Measurements from ENCODE around the gene RAB24.

DNA sequence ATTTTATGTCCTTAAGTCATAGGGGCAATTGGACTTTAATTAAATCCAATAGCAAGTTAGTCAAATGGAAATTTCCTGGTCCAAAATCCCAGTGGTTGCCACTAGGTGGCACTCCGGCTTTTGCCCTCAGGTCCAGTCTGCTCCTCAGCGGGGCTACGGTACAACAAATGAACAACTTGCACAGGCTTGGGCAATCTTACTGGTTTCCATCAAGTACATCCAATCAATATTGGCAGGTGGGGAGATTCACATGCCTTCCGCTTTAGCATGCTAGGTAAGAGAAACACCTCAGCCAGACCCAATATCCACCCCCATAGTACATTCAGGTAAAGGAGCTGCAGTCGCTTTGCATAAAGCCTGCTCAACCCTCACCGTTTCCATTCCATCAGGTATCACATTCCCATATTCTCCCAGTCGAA is 14.4 kb upstream of the RAB24 start:
- no peak for TF ChIP-seq BHLHE40 (IDR thresholded peaks at IDR 0.05; ENCODE audit: low read depth, low read length)
- TF ChIP-seq POLR2A (IDR thresholded peaks at IDR 0.05; ENCODE audit: low read length) = no peak
- TF ChIP-seq CBX2 (IDR thresholded peaks at IDR 0.05; ENCODE audit: borderline replicate concordance, low read depth) = no peak
- TF ChIP-seq, protein P1, sequence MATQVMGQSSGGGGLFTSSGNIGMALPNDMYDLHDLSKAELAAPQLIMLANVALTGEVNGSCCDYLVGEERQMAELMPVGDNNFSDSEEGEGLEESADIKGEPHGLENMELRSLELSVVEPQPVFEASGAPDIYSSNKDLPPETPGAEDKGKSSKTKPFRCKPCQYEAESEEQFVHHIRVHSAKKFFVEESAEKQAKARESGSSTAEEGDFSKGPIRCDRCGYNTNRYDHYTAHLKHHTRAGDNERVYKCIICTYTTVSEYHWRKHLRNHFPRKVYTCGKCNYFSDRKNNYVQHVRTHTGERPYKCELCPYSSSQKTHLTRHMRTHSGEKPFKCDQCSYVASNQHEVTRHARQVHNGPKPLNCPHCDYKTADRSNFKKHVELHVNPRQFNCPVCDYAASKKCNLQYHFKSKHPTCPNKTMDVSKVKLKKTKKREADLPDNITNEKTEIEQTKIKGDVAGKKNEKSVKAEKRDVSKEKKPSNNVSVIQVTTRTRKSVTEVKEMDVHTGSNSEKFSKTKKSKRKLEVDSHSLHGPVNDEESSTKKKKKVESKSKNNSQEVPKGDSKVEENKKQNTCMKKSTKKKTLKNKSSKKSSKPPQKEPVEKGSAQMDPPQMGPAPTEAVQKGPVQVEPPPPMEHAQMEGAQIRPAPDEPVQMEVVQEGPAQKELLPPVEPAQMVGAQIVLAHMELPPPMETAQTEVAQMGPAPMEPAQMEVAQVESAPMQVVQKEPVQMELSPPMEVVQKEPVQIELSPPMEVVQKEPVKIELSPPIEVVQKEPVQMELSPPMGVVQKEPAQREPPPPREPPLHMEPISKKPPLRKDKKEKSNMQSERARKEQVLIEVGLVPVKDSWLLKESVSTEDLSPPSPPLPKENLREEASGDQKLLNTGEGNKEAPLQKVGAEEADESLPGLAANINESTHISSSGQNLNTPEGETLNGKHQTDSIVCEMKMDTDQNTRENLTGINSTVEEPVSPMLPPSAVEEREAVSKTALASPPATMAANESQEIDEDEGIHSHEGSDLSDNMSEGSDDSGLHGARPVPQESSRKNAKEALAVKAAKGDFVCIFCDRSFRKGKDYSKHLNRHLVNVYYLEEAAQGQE (IDR thresholded peaks at IDR 0.05) = no peak
- TF ChIP-seq, protein P2, sequence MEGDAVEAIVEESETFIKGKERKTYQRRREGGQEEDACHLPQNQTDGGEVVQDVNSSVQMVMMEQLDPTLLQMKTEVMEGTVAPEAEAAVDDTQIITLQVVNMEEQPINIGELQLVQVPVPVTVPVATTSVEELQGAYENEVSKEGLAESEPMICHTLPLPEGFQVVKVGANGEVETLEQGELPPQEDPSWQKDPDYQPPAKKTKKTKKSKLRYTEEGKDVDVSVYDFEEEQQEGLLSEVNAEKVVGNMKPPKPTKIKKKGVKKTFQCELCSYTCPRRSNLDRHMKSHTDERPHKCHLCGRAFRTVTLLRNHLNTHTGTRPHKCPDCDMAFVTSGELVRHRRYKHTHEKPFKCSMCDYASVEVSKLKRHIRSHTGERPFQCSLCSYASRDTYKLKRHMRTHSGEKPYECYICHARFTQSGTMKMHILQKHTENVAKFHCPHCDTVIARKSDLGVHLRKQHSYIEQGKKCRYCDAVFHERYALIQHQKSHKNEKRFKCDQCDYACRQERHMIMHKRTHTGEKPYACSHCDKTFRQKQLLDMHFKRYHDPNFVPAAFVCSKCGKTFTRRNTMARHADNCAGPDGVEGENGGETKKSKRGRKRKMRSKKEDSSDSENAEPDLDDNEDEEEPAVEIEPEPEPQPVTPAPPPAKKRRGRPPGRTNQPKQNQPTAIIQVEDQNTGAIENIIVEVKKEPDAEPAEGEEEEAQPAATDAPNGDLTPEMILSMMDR (IDR thresholded peaks at IDR 0.05) = peak; percentile 96
- TF ChIP-seq CEBPB (IDR thresholded peaks at IDR 0.05) = peak in 1 of 2 experiments; percentile 15; a peak in 1 of 4 replicates
- TF ChIP-seq FOSL2 (IDR thresholded peaks at IDR 0.05) = no peak
- no peak for TF ChIP-seq FOSL2 (CRISPR knock-in tag; IDR thresholded peaks at IDR 0.05)
- TF ChIP-seq, protein P3, sequence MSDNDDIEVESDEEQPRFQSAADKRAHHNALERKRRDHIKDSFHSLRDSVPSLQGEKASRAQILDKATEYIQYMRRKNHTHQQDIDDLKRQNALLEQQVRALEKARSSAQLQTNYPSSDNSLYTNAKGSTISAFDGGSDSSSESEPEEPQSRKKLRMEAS (IDR thresholded peaks at IDR 0.05) = no peak; the same call in 1 of the 2 replicates
- no peak for TF ChIP-seq CHD2 (IDR thresholded peaks at IDR 0.05; ENCODE audit: low read length, partially characterized antibody)
- TF ChIP-seq, protein P4, sequence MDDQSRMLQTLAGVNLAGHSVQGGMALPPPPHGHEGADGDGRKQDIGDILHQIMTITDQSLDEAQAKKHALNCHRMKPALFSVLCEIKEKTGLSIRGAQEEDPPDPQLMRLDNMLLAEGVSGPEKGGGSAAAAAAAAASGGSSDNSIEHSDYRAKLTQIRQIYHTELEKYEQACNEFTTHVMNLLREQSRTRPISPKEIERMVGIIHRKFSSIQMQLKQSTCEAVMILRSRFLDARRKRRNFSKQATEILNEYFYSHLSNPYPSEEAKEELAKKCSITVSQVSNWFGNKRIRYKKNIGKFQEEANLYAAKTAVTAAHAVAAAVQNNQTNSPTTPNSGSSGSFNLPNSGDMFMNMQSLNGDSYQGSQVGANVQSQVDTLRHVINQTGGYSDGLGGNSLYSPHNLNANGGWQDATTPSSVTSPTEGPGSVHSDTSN (IDR thresholded peaks at IDR 0.05) = no peak
- peak; percentile 78 for TF ChIP-seq SMC3 (IDR thresholded peaks at IDR 0.05)
- no peak for TF ChIP-seq RNF2 (IDR thresholded peaks at IDR 0.05; ENCODE audit: borderline replicate concordance, low read depth)
- TF ChIP-seq EP300 (IDR thresholded peaks at IDR 0.05) = no peak
